GM23338 (cell line): ENCODE measurements around the gene FBXO47. TPM values are rescaled to one million over a fixed set of nuclear protein-coding genes. Genes with fewer than 3 reads are reported as not detected.

Source experiments
- ATAC-seq: fragments of 200-7000 bp; cut with Tn5 transposase; 3 replicates; pipeline ENCODE4 v1.9.1; 2020
- DNase-seq: peaks from one replicate; pipeline ENCODE4 v3.0.0-alpha.2; 2015; ENCODE audit warnings: low spot score
- H2AFZ ChIP-seq: fragments of 200-600 bp; sonication (generic); 2 replicates; pipeline ENCODE4 v1.8.0; 2016; ENCODE audit warnings: antibody characterized with exemption, mild to moderate bottlenecking, moderate library complexity
- H3F3A ChIP-seq: fragments of 200-600 bp; sonication (generic); replicated peaks from 2 replicates; pipeline ENCODE4 v1.8.0; 2017; ENCODE audit warnings: antibody characterized with exemption, mixed run types, low read depth
- H3K27ac ChIP-seq: fragments of 200-600 bp; sonication (generic); 2 replicates; pipeline ENCODE4 v1.6.1; 2016; ENCODE audit warnings: low read depth
- H3K27me3 ChIP-seq: fragments of 200-600 bp; sonication (generic); 2 replicates; pipeline ENCODE4 v1.8.0; 2016; ENCODE audit warnings: mild to moderate bottlenecking, mixed run types, moderate library complexity; ENCODE audit not compliant: insufficient read depth
- H3K36me3 ChIP-seq: fragments of 200-600 bp; sonication (generic); 2 replicates; pipeline ENCODE4 v1.8.0; 2016; ENCODE audit warnings: mild to moderate bottlenecking; ENCODE audit not compliant: insufficient read depth
- H3K4me1 ChIP-seq: fragments of 200-600 bp; sonication (generic); 2 replicates; pipeline ENCODE4 v1.8.0; 2016; ENCODE audit warnings: mild to moderate bottlenecking, moderate library complexity; ENCODE audit not compliant: insufficient read depth
- H3K4me2 ChIP-seq: fragments of 200-600 bp; sonication (generic); 2 replicates; pipeline ENCODE4 v1.7.1; 2017; ENCODE audit warnings: mixed run types
- H3K4me3 ChIP-seq: fragments of 200-600 bp; sonication (generic); 2 replicates; pipeline ENCODE4 v1.6.1; 2016; ENCODE audit warnings: mixed run types
- H3K79me2 ChIP-seq: fragments of 200-600 bp; sonication (generic); replicated peaks from 2 replicates; pipeline ENCODE4 v1.8.0; 2017; ENCODE audit warnings: mild to moderate bottlenecking; ENCODE audit not compliant: insufficient read depth
- H3K9me2 ChIP-seq: fragments of 200-600 bp; sonication (generic); 2 replicates; pipeline ENCODE4 v1.8.0; 2017; ENCODE audit not compliant: insufficient read depth
- H4K20me1 ChIP-seq: fragments of 200-600 bp; sonication (generic); replicated peaks from 2 replicates; pipeline ENCODE4 v1.8.0; 2017; ENCODE audit warnings: mild to moderate bottlenecking; ENCODE audit not compliant: insufficient read depth
- H3K27ac Mint-ChIP-seq: 2 replicates; pipeline ENCODE4 v1.8.0; 2020; ENCODE audit warnings: inconsistent platforms, mild to moderate bottlenecking, moderate library complexity, mixed read lengths
- H3K27me3 Mint-ChIP-seq: 3 replicates; pipeline ENCODE4 v1.8.0; 2022; ENCODE audit warnings: low read depth, mild to moderate bottlenecking, moderate library complexity, mixed read lengths, inconsistent platforms; ENCODE audit not compliant: insufficient read depth, poor library complexity
- H3K36me3 Mint-ChIP-seq: 3 replicates; pipeline ENCODE4 v1.8.0; 2021; ENCODE audit warnings: low read depth, mild to moderate bottlenecking, inconsistent platforms, moderate library complexity, mixed read lengths
- H3K4me1 Mint-ChIP-seq: 3 replicates; pipeline ENCODE4 v1.8.0; 2020; ENCODE audit warnings: mild to moderate bottlenecking, inconsistent platforms, mixed read lengths
- H3K4me3 Mint-ChIP-seq: 3 replicates; pipeline ENCODE4 v1.8.0; 2021; ENCODE audit warnings: moderate library complexity, mild to moderate bottlenecking, inconsistent platforms, mixed read lengths
- H3K9me3 Mint-ChIP-seq: 3 replicates; pipeline ENCODE4 v1.8.0; 2020; ENCODE audit warnings: moderate library complexity, mild to moderate bottlenecking, inconsistent platforms, mixed read lengths
- CREB1 ChIP-seq: fragments of 250-450 bp; sonication (Bioruptor Pico); IDR thresholded peaks from 2 replicates; pipeline ENCODE4 v1.5.0; 2020; ENCODE audit warnings: low read depth, mild to moderate bottlenecking, moderate library complexity
- EZH2 ChIP-seq: fragments of 200-600 bp; sonication (generic); IDR thresholded peaks from one replicate; pipeline ENCODE4 v1.8.0; 2017; ENCODE audit warnings: antibody characterized with exemption, mild to moderate bottlenecking, low read depth; ENCODE audit not compliant: unreplicated experiment
- JUNB ChIP-seq: IDR thresholded peaks from one replicate; pipeline ENCODE4 v1.6.1; 2016; ENCODE audit warnings: antibody characterized with exemption; ENCODE audit not compliant: unreplicated experiment
- NANOG ChIP-seq: IDR thresholded peaks from 2 replicates; pipeline ENCODE4 v1.6.1; 2016; ENCODE audit warnings: antibody characterized with exemption, borderline replicate concordance
- POLR2AphosphoS5 ChIP-seq: IDR thresholded peaks from 2 replicates; pipeline ENCODE4 v1.6.1; 2016; ENCODE audit warnings: antibody characterized with exemption, low read depth
- STAT1 ChIP-seq: IDR thresholded peaks from one replicate; pipeline ENCODE4 v1.6.1; 2016; ENCODE audit warnings: antibody characterized with exemption; ENCODE audit not compliant: unreplicated experiment
- polyA plus RNA-seq: library from polyadenylated mRNA; unstranded; fragments of >200 nt; fragmentation: Nextera tagmentation; extraction: Ambion mirVana; gene quantifications from 2 replicates; pipeline ENCODE4 v1.2.1, GENCODE V29; 2016
- total RNA-seq: library from RNA; depleted of rRNA; stranded (reverse); fragments of >200 nt; shearing (Covaris generic); gene quantifications from 2 replicates; pipeline ENCODE4 v1.2.3, GENCODE V29; 2014
- TF ChIP-seq, protein P1 (sequence below), 2 experiments: fragments of 200-600 bp in 1 of 2; sonication (generic) in 1 of 2; conservative IDR thresholded peaks; 2 replicates each; pipeline versions ENCODE4 v1.5.1 to v1.6.1; 2016 to 2017; ENCODE audit warnings: antibody characterized with exemption in 2 of 2, low read depth in 2 of 2, mild to moderate bottlenecking in 2 of 2, moderate library complexity in 1 of 2
- TF ChIP-seq, protein P2 (sequence below): fragments of 250-450 bp; sonication (Bioruptor Pico); IDR thresholded peaks from 2 replicates; pipeline ENCODE4 v1.5.0; 2020; ENCODE audit warnings: mild to moderate bottlenecking, moderate library complexity
- TF ChIP-seq, protein P3 (sequence below): IDR thresholded peaks from one replicate; pipeline ENCODE4 v1.6.1; 2018; ENCODE audit warnings: antibody characterized with exemption; ENCODE audit not compliant: unreplicated experiment

Gene FBXO47
- total and polyA plus RNA-seq, 2 experiments from 2014 or later, result not detected

DNA sequence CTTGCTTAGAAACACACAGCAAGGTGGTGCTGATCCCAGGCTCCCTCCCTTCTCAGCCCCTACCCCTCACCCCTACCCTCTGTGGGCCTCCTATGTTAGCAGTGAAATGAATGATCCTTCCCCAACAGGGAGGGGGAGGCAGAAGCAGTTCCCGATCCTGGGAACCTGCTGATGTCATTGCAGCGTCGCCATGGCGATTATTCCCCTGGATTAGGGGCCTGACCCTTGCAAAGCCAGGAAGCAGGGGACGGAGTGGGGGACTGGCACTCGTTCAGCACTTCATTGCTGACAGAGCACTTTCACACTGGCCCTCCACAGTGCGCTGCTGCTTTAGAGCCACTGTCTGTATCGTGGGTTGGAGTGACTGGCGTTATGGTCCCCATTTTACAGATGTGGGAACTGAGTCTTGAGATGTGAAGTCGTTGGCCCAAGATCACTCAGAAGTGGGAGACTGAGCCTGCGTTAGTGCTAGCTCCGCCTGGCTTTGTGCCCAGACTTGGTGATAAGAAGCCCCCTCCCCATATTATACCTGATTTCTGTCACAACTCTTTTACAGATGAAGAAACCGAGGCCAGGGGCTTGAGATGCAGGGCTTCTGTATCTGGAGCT lies 70.8 kb downstream of the FBXO47 start:
- Histone ChIP-seq H3F3A (0 out of 2 replicates have a peak, but pooled peaks cover 14% of the 10 kb centered on the region), H3K9me2 (no peaks in the 10 kb centered on the region), H3K4me3 (no peak overlapping the region), H3K27ac (0 out of 2 replicates have a peak overlapping the region, but pooled peaks have one; percentile 63), H3K79me2 (peaks cover 6% of the 10 kb centered on the region; the same call in 1 of the 2 replicates), H3K4me1 (peaks cover 34% of the 10 kb centered on the region), H4K20me1 (no peaks in the 10 kb centered on the region; the same call in 1 of the 2 replicates), H2AFZ (no peak overlapping the region), H3K36me3 (no peaks in the 10 kb centered on the region), H3K27me3 (no peaks in the 10 kb centered on the region), H3K4me2 (no peak overlapping the region)
- DNase-seq (peak; percentile 63), ATAC-seq (peak; percentile 13; the same call in 2 of the 3 replicates)
- Mint-ChIP-seq H3K27me3 (peaks cover 4% of the 10 kb centered on the region), H3K4me3 (no peak overlapping the region), H3K9me3 (no peaks in the 10 kb centered on the region), H3K4me1 (peaks cover 40% of the 10 kb centered on the region), H3K27ac (no peak overlapping the region), H3K36me3 (peaks cover 45% of the 10 kb centered on the region)
- TF ChIP-seq, protein P1, sequence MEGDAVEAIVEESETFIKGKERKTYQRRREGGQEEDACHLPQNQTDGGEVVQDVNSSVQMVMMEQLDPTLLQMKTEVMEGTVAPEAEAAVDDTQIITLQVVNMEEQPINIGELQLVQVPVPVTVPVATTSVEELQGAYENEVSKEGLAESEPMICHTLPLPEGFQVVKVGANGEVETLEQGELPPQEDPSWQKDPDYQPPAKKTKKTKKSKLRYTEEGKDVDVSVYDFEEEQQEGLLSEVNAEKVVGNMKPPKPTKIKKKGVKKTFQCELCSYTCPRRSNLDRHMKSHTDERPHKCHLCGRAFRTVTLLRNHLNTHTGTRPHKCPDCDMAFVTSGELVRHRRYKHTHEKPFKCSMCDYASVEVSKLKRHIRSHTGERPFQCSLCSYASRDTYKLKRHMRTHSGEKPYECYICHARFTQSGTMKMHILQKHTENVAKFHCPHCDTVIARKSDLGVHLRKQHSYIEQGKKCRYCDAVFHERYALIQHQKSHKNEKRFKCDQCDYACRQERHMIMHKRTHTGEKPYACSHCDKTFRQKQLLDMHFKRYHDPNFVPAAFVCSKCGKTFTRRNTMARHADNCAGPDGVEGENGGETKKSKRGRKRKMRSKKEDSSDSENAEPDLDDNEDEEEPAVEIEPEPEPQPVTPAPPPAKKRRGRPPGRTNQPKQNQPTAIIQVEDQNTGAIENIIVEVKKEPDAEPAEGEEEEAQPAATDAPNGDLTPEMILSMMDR (conservative IDR thresholded peaks at IDR 0.05; ENCODE audit: low read depth in 2 of 2), result no peak
- TF ChIP-seq EZH2 (no peak), CREB1 (CRISPR knock-in tag) (no peak), JUNB (no peak), NANOG (no peak), POLR2AphosphoS5 (no peak), STAT1 (no peak)
- TF ChIP-seq, protein P2, sequence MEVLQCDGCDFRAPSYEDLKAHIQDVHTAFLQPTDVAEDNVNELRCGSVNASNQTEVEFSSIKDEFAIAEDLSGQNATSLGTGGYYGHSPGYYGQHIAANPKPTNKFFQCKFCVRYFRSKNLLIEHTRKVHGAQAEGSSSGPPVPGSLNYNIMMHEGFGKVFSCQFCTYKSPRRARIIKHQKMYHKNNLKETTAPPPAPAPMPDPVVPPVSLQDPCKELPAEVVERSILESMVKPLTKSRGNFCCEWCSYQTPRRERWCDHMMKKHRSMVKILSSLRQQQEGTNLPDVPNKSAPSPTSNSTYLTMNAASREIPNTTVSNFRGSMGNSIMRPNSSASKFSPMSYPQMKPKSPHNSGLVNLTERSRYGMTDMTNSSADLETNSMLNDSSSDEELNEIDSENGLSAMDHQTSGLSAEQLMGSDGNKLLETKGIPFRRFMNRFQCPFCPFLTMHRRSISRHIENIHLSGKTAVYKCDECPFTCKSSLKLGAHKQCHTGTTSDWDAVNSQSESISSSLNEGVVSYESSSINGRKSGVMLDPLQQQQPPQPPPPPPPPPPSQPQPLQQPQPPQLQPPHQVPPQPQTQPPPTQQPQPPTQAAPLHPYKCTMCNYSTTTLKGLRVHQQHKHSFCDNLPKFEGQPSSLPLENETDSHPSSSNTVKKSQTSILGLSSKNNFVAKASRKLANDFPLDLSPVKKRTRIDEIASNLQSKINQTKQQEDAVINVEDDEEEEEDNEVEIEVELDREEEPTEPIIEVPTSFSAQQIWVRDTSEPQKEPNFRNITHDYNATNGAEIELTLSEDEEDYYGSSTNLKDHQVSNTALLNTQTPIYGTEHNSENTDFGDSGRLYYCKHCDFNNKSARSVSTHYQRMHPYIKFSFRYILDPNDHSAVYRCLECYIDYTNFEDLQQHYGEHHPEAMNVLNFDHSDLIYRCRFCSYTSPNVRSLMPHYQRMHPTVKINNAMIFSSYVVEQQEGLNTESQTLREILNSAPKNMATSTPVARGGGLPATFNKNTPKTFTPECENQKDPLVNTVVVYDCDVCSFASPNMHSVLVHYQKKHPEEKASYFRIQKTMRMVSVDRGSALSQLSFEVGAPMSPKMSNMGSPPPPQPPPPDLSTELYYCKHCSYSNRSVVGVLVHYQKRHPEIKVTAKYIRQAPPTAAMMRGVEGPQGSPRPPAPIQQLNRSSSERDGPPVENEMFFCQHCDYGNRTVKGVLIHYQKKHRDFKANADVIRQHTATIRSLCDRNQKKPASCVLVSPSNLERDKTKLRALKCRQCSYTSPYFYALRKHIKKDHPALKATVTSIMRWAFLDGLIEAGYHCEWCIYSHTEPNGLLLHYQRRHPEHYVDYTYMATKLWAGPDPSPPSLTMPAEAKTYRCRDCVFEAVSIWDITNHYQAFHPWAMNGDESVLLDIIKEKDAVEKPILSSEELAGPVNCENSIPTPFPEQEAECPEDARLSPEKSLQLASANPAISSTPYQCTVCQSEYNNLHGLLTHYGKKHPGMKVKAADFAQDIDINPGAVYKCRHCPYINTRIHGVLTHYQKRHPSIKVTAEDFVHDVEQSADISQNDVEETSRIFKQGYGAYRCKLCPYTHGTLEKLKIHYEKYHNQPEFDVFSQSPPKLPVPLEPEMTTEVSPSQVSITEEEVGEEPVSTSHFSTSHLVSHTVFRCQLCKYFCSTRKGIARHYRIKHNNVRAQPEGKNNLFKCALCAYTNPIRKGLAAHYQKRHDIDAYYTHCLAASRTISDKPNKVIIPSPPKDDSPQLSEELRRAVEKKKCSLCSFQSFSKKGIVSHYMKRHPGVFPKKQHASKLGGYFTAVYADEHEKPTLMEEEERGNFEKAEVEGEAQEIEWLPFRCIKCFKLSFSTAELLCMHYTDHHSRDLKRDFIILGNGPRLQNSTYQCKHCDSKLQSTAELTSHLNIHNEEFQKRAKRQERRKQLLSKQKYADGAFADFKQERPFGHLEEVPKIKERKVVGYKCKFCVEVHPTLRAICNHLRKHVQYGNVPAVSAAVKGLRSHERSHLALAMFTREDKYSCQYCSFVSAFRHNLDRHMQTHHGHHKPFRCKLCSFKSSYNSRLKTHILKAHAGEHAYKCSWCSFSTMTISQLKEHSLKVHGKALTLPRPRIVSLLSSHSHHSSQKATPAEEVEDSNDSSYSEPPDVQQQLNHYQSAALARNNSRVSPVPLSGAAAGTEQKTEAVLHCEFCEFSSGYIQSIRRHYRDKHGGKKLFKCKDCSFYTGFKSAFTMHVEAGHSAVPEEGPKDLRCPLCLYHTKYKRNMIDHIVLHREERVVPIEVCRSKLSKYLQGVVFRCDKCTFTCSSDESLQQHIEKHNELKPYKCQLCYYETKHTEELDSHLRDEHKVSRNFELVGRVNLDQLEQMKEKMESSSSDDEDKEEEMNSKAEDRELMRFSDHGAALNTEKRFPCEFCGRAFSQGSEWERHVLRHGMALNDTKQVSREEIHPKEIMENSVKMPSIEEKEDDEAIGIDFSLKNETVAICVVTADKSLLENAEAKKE (CRISPR knock-in tag), result no peak
- TF ChIP-seq, protein P3, sequence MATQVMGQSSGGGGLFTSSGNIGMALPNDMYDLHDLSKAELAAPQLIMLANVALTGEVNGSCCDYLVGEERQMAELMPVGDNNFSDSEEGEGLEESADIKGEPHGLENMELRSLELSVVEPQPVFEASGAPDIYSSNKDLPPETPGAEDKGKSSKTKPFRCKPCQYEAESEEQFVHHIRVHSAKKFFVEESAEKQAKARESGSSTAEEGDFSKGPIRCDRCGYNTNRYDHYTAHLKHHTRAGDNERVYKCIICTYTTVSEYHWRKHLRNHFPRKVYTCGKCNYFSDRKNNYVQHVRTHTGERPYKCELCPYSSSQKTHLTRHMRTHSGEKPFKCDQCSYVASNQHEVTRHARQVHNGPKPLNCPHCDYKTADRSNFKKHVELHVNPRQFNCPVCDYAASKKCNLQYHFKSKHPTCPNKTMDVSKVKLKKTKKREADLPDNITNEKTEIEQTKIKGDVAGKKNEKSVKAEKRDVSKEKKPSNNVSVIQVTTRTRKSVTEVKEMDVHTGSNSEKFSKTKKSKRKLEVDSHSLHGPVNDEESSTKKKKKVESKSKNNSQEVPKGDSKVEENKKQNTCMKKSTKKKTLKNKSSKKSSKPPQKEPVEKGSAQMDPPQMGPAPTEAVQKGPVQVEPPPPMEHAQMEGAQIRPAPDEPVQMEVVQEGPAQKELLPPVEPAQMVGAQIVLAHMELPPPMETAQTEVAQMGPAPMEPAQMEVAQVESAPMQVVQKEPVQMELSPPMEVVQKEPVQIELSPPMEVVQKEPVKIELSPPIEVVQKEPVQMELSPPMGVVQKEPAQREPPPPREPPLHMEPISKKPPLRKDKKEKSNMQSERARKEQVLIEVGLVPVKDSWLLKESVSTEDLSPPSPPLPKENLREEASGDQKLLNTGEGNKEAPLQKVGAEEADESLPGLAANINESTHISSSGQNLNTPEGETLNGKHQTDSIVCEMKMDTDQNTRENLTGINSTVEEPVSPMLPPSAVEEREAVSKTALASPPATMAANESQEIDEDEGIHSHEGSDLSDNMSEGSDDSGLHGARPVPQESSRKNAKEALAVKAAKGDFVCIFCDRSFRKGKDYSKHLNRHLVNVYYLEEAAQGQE, result no peak
